Hindlimb muscle (tissue), 1 donor: Measurements from ENCODE around the gene COX5B. TPM values are rescaled to one million over a fixed set of nuclear protein-coding genes. Genes with fewer than 3 reads are reported as not detected.
"Not testable (repeated sequence)": the region's sequence is repeated elsewhere in the genome, so short reads cannot be mapped to it uniquely, and the experiment has no call there.

Experiments
- DNase-seq: peaks from one replicate; pipeline ENCODE4 v3.0.0-alpha.2; 2013
- polyA plus RNA-seq: library from polyadenylated mRNA; unstranded; fragments of 120-200 nt; gene quantifications from one replicate; pipeline ENCODE4 v1.2.1, GENCODE V29; 2013; ENCODE audit not compliant: insufficient read length

The COX5B gene
- polyA plus RNA-seq, 1 donor: 156 TPM

GRCh38 chr2:97673182-97673914, 27.5 kb downstream of the COX5B start:
- DNase-seq: no peak

- no peak for DNase-seq
These were observed 28.0 kb downstream of the COX5B start for GRCh38 chr2:97673915-97674283.

- no peak for DNase-seq
These were observed 29.7 kb downstream of the COX5B start for GRCh38 chr2:97675430-97676113.

- no peak for DNase-seq
These were observed 30.8 kb downstream of the COX5B start for GRCh38 chr2:97676620-97677019.

GRCh38 chr2:97677480-97677879, 31.6 kb downstream of the COX5B start:
- DNase-seq: no peak

GRCh38 chr2:97678298-97678697, 32.4 kb downstream of the COX5B start:
- DNase-seq: no peak

GRCh38 chr2:97687235-97687634, 41.4 kb downstream of the COX5B start:
- not testable (repeated sequence) for DNase-seq

- DNase-seq: no peak
These were observed 42.4 kb downstream of the COX5B start for GRCh38 chr2:97688062-97688827.

- DNase-seq: no peak
These were observed 45.3 kb downstream of the COX5B start for GRCh38 chr2:97691166-97691565.

- no peak for DNase-seq
These were observed 47.6 kb downstream of the COX5B start for GRCh38 chr2:97693476-97693875.

- DNase-seq: no peak
These were observed 49.9 kb downstream of the COX5B start for GRCh38 chr2:97695744-97696143.

- DNase-seq: peak; percentile 84
These were observed 51.7 kb downstream of the COX5B start for GRCh38 chr2:97697252-97698235.

Other genes starting within 250 kb of the COX5B start
- gene ANKRD36B, start 56.2 kb upstream of the COX5B start, polyA plus RNA-seq: 20.8 TPM
- gene ACTR1B, start 18.0 kb downstream of the COX5B start, polyA plus RNA-seq: 50.4 TPM
- 20.0 TPM for gene C2orf92, start 23.7 kb downstream of the COX5B start, polyA plus RNA-seq
- gene ZAP70, start 67.5 kb downstream of the COX5B start, polyA plus RNA-seq: 3.6 TPM